Body of pancreas (tissue), 4 donors: Measurements from ENCODE around the gene FBXL14. TPM values are rescaled to one million over a fixed set of nuclear protein-coding genes. Genes with fewer than 3 reads are reported as not detected.

Source experiments
- ATAC-seq: fragments of 150-250 bp; one replicate; pipeline ENCODE4 v1.9.1; 2016
- DNase-seq, 4 donors: peaks; one replicate each; pipeline ENCODE4 v3.0.0-alpha.2; 2019
- H3K27ac ChIP-seq, 4 donors: fragments of 200-600 bp; sonication (generic); 1 replicate in 3 of 4; 2 replicates in 1 of 4; pipeline versions ENCODE4 v1.5.1 to v1.6.1; 2016 to 2019; ENCODE audit warnings: mild to moderate bottlenecking in 1 of 4, mixed read lengths in 1 of 4, moderate library complexity in 1 of 4
- H3K27me3 ChIP-seq, 2 donors: fragments of 200-600 bp; sonication (generic); one replicate each; pipeline ENCODE4 v1.6.0; 2016; ENCODE audit warnings: mild to moderate bottlenecking in 1 of 2
- H3K36me3 ChIP-seq, 2 donors: fragments of 200-600 bp; sonication (generic); replicated peaks in 1 of 2; 2 replicates each; pipeline ENCODE4 v1.5.1; 2016; ENCODE audit warnings: low read depth in 2 of 2; ENCODE audit not compliant: insufficient read depth in 1 of 2
- H3K4me1 ChIP-seq: fragments of 200-600 bp; sonication (generic); one replicate; pipeline ENCODE4 v1.6.0; 2016
- H3K4me3 ChIP-seq, 2 donors: fragments of 200-600 bp; sonication (generic); 1 replicate in 1 of 2; 2 replicates in 1 of 2; pipeline ENCODE4 v1.5.1; 2016 to 2019
- H3K9me3 ChIP-seq, 3 donors: fragments of 200-600 bp; sonication (generic); 1 replicate in 2 of 3; 2 replicates in 1 of 3; pipeline ENCODE4 v1.5.1; 2016
- CTCF ChIP-seq, 7 experiments: fragments of 450-650 bp in 4 of 7; fragments of 200-600 bp in 3 of 7; sonication (generic) in 3 of 7; IDR thresholded peaks; one replicate each; pipeline ENCODE4 v1.5.1; 2016 to 2019; ENCODE audit warnings: antibody characterized with exemption in 7 of 7
- POLR2A ChIP-seq, 3 donors: fragments of 450-650 bp; IDR thresholded peaks; one replicate each; pipeline ENCODE4 v1.6.1; 2016; ENCODE audit warnings: antibody characterized with exemption in 3 of 3, mild to moderate bottlenecking in 2 of 3
- WGBS, 2 donors: methylation state at CpG; one replicate each; pipeline ENCODE4 v1.1.5; 2017; 5-methylcytosine and 5-hydroxymethylcytosine counted together
- intact Hi-C: fragments of 100-400 bp; cut with DNase I; formaldehyde crosslinking; loops from one replicate; pipeline ENCODE4 v1.15.1; 2023
- total RNA-seq, 2 donors: library from RNA; depleted of rRNA; stranded (reverse); fragments of >200 nt; gene quantifications; one replicate each; pipeline ENCODE4 v1.1.0, GENCODE V29; 2016

Gene FBXL14
- total RNA-seq, 2 donors from 2014 or later = 4.6 to 9.9 TPM

- ATAC-seq = peak; percentile 26
- peaks cover 0 to 30% of the 10 kb centered on the region in 2 donors for H3K27me3 ChIP-seq
- no peak for DNase-seq
- 1% methylated on average over 15 of the region's 99 CpGs; no CpG with 5 or more reads in 1 of the 2 donors for whole genome bisulfite sequencing, 2 donors
- peak overlapping the region in 1 of 2 donors; percentile 17 for H3K4me3 ChIP-seq
- no peaks in the 10 kb centered on the region for H3K36me3 ChIP-seq
- peaks cover 6% of the 10 kb centered on the region for H3K4me1 ChIP-seq
- no peak overlapping the region for H3K27ac ChIP-seq
- no peak for TF ChIP-seq POLR2A (IDR thresholded peaks at IDR 0.05)
- no peak for TF ChIP-seq CTCF (IDR thresholded peaks at IDR 0.05)
- H3K9me3 ChIP-seq = no peaks in the 10 kb centered on the region
- intact Hi-C loops = no loop called here
Observed at GRCh38 chr12:1530592-1531152, 63.7 kb downstream of the FBXL14 start.

- intact Hi-C loops = no loop called here
- H3K4me1 ChIP-seq = peaks cover 6% of the 10 kb centered on the region
- H3K27ac ChIP-seq = no peak overlapping the region
- no peaks in the 10 kb centered on the region for H3K9me3 ChIP-seq
- H3K4me3 ChIP-seq = no peak overlapping the region
- peaks cover 0 to 30% of the 10 kb centered on the region in 2 donors for H3K27me3 ChIP-seq
- no peaks in the 10 kb centered on the region for H3K36me3 ChIP-seq
- no peak for TF ChIP-seq CTCF (IDR thresholded peaks at IDR 0.05)
- TF ChIP-seq POLR2A (IDR thresholded peaks at IDR 0.05) = no peak
- 8 to 24% methylated on average over 16 to 77 of the region's 101 CpGs for WGBS, 2 donors
- ATAC-seq (peak; percentile 32), DNase-seq (peak in 1 of 4 donors; percentile 17)
Observed at GRCh38 chr12:1529862-1530591, 64.4 kb downstream of the FBXL14 start.

- TF ChIP-seq POLR2A (IDR thresholded peaks at IDR 0.05) (no peak), CTCF (IDR thresholded peaks at IDR 0.05) (no peak)
- H3K27ac ChIP-seq = no peak overlapping the region
Observed at GRCh38 chr12:1529228-1529861, 65.0 kb downstream of the FBXL14 start.

GRCh38 chr12:1528791-1529190, 65.6 kb downstream of the FBXL14 start:
- Histone ChIP-seq H3K27ac (no peak overlapping the region), H3K9me3 (no peaks in the 10 kb centered on the region), H3K4me1 (peaks cover 6% of the 10 kb centered on the region), H3K27me3 (peaks cover 0 to 27% of the 10 kb centered on the region in 2 donors), H3K36me3 (no peaks in the 10 kb centered on the region), H3K4me3 (no peak overlapping the region)
- ATAC-seq = no peak
- intact Hi-C loops = no loop called here
- TF ChIP-seq CTCF (IDR thresholded peaks at IDR 0.05) (no peak), POLR2A (IDR thresholded peaks at IDR 0.05) (no peak)
- 84 to 94% methylated on average over 3 of the region's 3 CpGs for WGBS, 2 donors
- no peak for DNase-seq

More at GRCh38 chr12:1529228-1529861, 65.0 kb downstream of the FBXL14 start:
- no peak for ATAC-seq
- Histone ChIP-seq H3K9me3 (no peaks in the 10 kb centered on the region), H3K4me3 (no peak overlapping the region), H3K4me1 (peaks cover 6% of the 10 kb centered on the region), H3K27me3 (peaks cover 0 to 30% of the 10 kb centered on the region in 2 donors), H3K36me3 (no peaks in the 10 kb centered on the region)
- intact Hi-C loops = no loop called here
- WGBS, 2 donors = 77 to 84% methylated on average over 10 to 11 of the region's 11 CpGs
- DNase-seq = no peak
